ENCODE data around the gene QRSL1. TPM values are rescaled to one million over a fixed set of nuclear protein-coding genes. Genes with fewer than 3 reads are reported as not detected.
A peak's percentile ranks its signal among the peaks of the same experiment; 100 is the strongest.
"Not testable (repeated sequence)": the region's sequence is repeated elsewhere in the genome, so short reads cannot be mapped to it uniquely, and the experiment has no call there.

QRSL1 gene
- total and polyA plus RNA-seq, 12 donors: 4.8 to 23.0 (median 11.0) TPM

DNA sequence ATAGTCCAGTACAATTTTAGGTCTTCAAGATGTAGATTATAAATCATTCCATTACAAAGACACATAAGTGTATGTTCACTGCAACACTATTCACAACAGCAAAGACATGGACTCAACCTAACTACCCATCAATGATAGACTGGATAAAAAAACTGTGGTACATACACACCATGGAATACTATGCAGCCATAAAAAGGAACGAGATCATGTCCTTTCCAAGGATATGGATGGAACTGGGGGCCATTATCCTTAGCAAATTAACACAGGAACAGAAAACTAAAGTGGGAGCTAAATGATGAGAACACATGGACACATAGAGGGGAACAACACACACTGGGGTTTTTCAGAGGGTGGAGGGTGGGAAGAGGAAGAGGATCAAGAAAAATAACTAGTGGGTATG, 6.3 kb upstream of the QRSL1 start:
- TF ChIP-seq CTCF (IDR thresholded peaks at IDR 0.05) (no peak), POLR2A (IDR thresholded peaks at IDR 0.05) (no peak)
- no peak overlapping the region for H3K27ac ChIP-seq
- WGBS, 4 donors: 86 to 93% (median 90%) methylated on average over 1 of the region's 1 CpG
- H3K36me3 ChIP-seq (replicated peaks in 1 of 2): peaks cover 0 to 5% of the 10 kb centered on the region in 2 donors
- intact Hi-C loops (cut with DNase I): no loop called here
- no peaks in the 10 kb centered on the region for H3K9me3 ChIP-seq (replicated peaks in 1 of 3)
- peaks cover 0 to 2% of the 10 kb centered on the region in 2 donors for H3K4me1 ChIP-seq (replicated peaks in 1 of 2)
- no peaks in the 10 kb centered on the region for H3K27me3 ChIP-seq
- DNase-seq: no peak
- H3K4me3 ChIP-seq: no peak overlapping the region

- 19 to 28% (median 28%) methylated on average over 2 of the region's 2 CpGs for WGBS, 4 donors
- TF ChIP-seq POLR2A (IDR thresholded peaks at IDR 0.05) (no peak), CTCF (IDR thresholded peaks at IDR 0.05) (no peak)
- no peaks in the 10 kb centered on the region for H3K36me3 ChIP-seq (replicated peaks in 1 of 2)
- H3K27ac ChIP-seq: no peak overlapping the region
- peaks cover 7 to 24% of the 10 kb centered on the region in 2 donors for H3K4me1 ChIP-seq (replicated peaks in 1 of 2)
- intact Hi-C loops (cut with DNase I): no loop called here
- H3K27me3 ChIP-seq: no peaks in the 10 kb centered on the region
- no peaks in the 10 kb centered on the region for H3K9me3 ChIP-seq (replicated peaks in 1 of 3)
- no peak for DNase-seq
- no peak overlapping the region for H3K4me3 ChIP-seq
These were observed 2.9 kb upstream of the QRSL1 start for GRCh38 chr6:106626485-106626884.

GRCh38 chr6:106627760-106628159, 1.6 kb upstream of the QRSL1 start:
- H3K9me3 ChIP-seq (replicated peaks in 1 of 3); DNase-seq; H3K36me3 ChIP-seq (replicated peaks in 1 of 2); H3K27ac ChIP-seq; H3K27me3 ChIP-seq; H3K4me3 ChIP-seq; intact Hi-C loops (cut with DNase I): not testable (repeated sequence)
- WGBS, 4 donors: 92 to 96% (median 94%) methylated on average over 16 of the region's 16 CpGs
- peaks cover 7 to 27% of the 10 kb centered on the region in 2 donors for H3K4me1 ChIP-seq (replicated peaks in 1 of 2)

GRCh38 chr6:106628658-106629102, 698 bp upstream of the QRSL1 start:
- Histone ChIP-seq H3K9me3 (replicated peaks in 1 of 3) (no peaks in the 10 kb centered on the region), H3K27ac (peak overlapping the region; percentile 43 to 90 (median 81)), H3K36me3 (replicated peaks in 1 of 2) (no peaks in the 10 kb centered on the region), H3K4me3 (peak overlapping the region in 2 of 4 donors; percentile 86 to 88), H3K4me1 (replicated peaks in 1 of 2) (peaks cover 7 to 27% of the 10 kb centered on the region in 2 donors), H3K27me3 (no peaks in the 10 kb centered on the region)
- DNase-seq: no peak
- intact Hi-C loops (cut with DNase I): no loop called here
- TF ChIP-seq POLR2A (IDR thresholded peaks at IDR 0.05) (no peak), CTCF (IDR thresholded peaks at IDR 0.05) (no peak)
- WGBS, 4 donors: 31 to 34% (median 32%) methylated on average over 7 of the region's 7 CpGs

DNA sequence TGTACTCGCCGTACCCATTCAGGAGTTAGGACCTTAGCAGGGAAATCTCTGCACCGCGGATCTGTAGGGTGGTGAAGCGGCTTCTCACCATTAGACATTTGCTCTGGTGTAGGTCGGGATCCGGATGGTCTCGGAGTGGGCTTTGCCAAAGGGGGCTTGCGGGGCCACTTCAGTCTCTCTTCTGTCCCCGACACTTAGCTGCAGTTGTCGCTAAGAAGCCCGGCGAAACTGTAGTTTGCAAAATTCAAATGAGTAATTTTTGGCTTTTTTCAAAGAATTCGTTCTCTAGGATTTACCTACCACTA, 433 bp downstream of the QRSL1 start:
- Histone ChIP-seq H3K9me3 (replicated peaks in 1 of 3) (no peaks in the 10 kb centered on the region), H3K27me3 (no peaks in the 10 kb centered on the region), H3K27ac (peak overlapping the region; percentile 43 to 90 (median 81)), H3K36me3 (replicated peaks in 1 of 2) (no peaks in the 10 kb centered on the region), H3K4me3 (peak overlapping the region; percentile 67 to 88 (median 78)), H3K4me1 (replicated peaks in 1 of 2) (peaks cover 7 to 27% of the 10 kb centered on the region in 2 donors)
- WGBS, 4 donors: 1 to 3% (median 2%) methylated on average over 12 to 14 of the region's 14 CpGs
- DNase-seq: no peak
- TF ChIP-seq POLR2A (IDR thresholded peaks at IDR 0.05) (no peak), CTCF (IDR thresholded peaks at IDR 0.05) (no peak)
- intact Hi-C loops (cut with DNase I): no loop called here
